ENCODE data around the gene TIMD4.

- TF ChIP-seq CTCF (conservative IDR thresholded peaks at IDR 0.05; ENCODE audit: low read depth, low read length) (no peak), POLR2A (IDR thresholded peaks at IDR 0.05; ENCODE audit: low read depth, low read length) (no peak)
Observed at GRCh38 chr5:156950716-156951115, 12.3 kb downstream of the TIMD4 start.
